ENCODE data around the gene UBXN2A. TPM values are rescaled to one million over a fixed set of nuclear protein-coding genes. Genes with fewer than 3 reads are reported as not detected.

The UBXN2A gene
- total RNA-seq, 1 donor from 2014 or later = 10.5 TPM

DNA sequence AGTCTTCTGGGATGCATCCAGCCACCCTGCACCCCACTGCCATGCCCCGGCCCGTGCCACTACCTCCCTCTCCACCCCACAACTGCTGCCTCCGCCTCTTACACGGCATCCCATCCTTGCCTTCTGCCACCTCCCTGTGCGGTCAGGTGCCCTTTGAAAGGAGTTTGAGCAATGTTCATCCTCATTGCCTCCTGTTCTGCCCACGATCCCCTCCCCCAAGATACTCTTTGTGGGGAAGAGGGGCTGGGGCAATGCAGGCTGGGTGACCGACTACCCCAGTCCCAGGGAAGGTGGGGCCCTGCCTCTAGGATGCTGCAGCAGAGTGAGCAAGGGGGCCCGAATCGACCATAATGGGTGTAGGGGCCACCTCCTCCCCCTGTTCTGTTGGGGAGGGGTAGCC, 78.0 kb downstream of the UBXN2A start:
- DNase-seq (ENCODE audit: low read depth) (no peak), FAIRE-seq (no peak)
- H3K27me3 ChIP-seq (ENCODE audit: control insufficient read depth, insufficient read depth, low read length) = no peaks in the 10 kb centered on the region
- TF ChIP-seq, protein P1, sequence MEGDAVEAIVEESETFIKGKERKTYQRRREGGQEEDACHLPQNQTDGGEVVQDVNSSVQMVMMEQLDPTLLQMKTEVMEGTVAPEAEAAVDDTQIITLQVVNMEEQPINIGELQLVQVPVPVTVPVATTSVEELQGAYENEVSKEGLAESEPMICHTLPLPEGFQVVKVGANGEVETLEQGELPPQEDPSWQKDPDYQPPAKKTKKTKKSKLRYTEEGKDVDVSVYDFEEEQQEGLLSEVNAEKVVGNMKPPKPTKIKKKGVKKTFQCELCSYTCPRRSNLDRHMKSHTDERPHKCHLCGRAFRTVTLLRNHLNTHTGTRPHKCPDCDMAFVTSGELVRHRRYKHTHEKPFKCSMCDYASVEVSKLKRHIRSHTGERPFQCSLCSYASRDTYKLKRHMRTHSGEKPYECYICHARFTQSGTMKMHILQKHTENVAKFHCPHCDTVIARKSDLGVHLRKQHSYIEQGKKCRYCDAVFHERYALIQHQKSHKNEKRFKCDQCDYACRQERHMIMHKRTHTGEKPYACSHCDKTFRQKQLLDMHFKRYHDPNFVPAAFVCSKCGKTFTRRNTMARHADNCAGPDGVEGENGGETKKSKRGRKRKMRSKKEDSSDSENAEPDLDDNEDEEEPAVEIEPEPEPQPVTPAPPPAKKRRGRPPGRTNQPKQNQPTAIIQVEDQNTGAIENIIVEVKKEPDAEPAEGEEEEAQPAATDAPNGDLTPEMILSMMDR (IDR thresholded peaks at IDR 0.05; ENCODE audit: insufficient read depth, low read length, severe bottlenecking) = no peak
- no peak overlapping the region for H3K4me3 ChIP-seq (ENCODE audit: low read depth, low read length)
- H3K36me3 ChIP-seq (ENCODE audit: control insufficient read depth, insufficient read depth, low read length) = no peaks in the 10 kb centered on the region

DNA sequence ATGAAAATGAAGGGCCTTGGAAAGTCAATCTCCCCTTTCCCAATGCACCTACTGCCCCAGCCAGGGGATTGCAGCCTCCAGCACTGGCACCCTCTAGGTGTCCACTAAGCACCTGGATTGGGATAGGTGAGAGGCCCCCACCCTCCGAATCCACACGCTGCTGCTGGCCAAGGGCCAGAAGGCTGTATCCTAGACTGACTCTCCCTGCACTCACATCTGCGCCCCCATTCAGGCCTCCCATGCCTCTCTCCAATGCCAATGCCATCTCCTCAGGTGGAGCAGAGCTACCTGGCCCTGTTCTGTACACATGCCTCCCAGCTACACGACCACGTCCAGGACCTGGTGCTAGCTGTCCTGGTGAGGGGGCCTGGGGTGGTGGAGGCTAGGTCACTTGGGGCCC, 79.5 kb downstream of the UBXN2A start:
- DNase-seq (ENCODE audit: low read depth) (no peak), FAIRE-seq (no peak)
- Histone ChIP-seq H3K36me3 (ENCODE audit: control insufficient read depth, insufficient read depth, low read length) (no peaks in the 10 kb centered on the region), H3K4me3 (ENCODE audit: low read depth, low read length) (no peak overlapping the region), H3K27me3 (ENCODE audit: control insufficient read depth, insufficient read depth, low read length) (no peaks in the 10 kb centered on the region)
- TF ChIP-seq, protein P1 (IDR thresholded peaks at IDR 0.05; ENCODE audit: insufficient read depth, low read length, severe bottlenecking) = no peak

DNA sequence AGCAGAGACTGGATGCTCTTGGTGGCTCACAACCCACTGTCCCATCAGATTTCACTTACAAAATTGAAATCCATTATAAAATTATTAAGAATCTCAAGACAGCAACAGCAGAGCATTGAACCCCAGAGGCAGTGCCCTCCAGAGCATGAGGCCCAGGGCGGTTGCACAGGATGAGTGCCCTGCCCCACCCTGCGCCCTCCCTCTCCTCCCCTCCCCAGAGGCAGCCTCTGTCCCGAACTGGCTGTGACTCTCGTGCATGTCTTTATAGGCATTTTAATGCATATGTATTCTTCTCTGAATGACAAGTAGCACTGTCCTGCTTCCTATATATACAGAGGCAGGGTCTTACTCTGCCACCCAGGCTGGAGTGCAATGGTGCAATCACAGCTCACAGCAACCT, 80.0 kb downstream of the UBXN2A start:
- TF ChIP-seq, protein P1 (IDR thresholded peaks at IDR 0.05; ENCODE audit: insufficient read depth, low read length, severe bottlenecking) = no peak
- Histone ChIP-seq H3K4me3 (ENCODE audit: low read depth, low read length) (no peak overlapping the region), H3K27me3 (ENCODE audit: control insufficient read depth, insufficient read depth, low read length) (no peaks in the 10 kb centered on the region), H3K36me3 (ENCODE audit: control insufficient read depth, insufficient read depth, low read length) (no peaks in the 10 kb centered on the region)
- FAIRE-seq (no peak), DNase-seq (ENCODE audit: low read depth) (no peak)

DNA sequence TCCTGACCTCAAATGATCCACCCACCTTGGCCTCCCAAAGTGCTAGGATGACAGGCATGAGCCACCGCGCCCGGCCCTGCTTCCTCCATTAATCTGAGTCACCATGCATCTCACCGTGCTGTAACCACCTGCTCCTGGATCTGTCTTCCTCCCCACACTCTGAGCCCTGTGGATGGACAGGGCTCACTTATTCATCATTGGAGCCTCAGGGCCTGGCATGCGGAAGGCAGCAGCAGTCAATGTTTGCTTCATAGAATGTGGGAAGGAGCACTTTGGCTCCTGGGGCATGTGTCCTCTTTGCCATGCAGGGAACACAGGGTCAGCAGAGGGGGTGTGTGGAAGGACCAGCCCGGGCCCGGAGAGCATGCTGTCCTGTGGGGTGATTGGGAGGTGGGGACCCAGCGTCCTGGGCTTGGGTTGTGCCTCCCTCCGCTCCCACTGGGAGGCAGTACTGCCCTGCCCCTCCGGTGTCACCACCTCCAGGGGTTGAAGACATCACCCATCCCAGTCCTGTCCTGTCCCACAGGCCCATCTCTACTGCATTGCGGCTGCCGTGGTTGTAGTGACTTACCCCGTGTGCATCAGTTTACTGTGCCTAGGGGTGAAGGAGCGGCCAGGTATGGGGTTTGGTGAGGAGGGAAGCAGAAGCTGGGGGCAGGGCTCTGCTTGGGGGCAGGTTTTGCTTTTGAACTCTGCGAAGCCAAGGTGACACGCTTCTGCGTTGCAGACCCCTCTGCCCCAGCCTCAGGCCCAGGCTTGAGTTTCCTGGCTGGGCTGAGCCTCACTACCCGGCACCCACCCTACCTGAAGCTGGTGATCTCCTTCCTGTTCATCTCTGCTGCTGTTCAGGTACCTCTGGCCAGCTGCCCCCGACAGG, 81.1 kb downstream of the UBXN2A start:
- Histone ChIP-seq H3K36me3 (ENCODE audit: control insufficient read depth, insufficient read depth, low read length) (no peaks in the 10 kb centered on the region), H3K27me3 (ENCODE audit: control insufficient read depth, insufficient read depth, low read length) (no peaks in the 10 kb centered on the region), H3K4me3 (ENCODE audit: low read depth, low read length) (no peak overlapping the region)
- TF ChIP-seq, protein P1 (IDR thresholded peaks at IDR 0.05; ENCODE audit: insufficient read depth, low read length, severe bottlenecking) = peak; percentile 38
- peak; percentile 89 for FAIRE-seq
- peak; percentile 86 for DNase-seq (ENCODE audit: low read depth)

DNA sequence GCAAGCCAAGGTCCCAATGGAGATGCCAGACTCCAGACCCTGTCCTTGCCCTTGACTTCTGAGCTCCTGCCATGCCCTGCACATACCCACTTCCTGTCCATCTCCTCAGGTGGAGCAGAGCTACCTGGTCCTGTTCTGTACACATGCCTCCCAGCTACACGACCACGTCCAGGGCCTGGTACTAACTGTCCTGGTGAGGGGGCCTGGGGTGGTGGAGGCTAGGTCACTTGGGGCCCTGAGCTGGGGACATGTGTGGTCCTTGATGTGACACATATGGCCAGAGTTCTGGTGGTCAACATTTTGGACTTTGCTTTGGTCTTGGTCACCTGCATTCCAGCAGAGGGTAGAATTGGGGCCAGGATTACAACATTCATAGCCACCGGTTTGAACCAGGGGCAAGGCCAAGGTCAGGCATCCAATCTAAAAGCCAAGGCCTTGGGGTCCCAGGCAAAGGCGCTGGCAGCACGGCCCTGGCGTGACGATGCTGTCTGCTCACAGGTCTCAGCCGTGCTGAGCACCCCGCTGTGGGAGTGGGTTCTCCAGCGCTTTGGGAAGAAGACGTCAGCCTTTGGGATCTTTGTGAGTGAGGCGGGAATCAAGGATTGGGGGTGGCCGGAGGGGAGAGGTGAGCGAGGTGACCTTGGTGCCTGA, 82.2 kb downstream of the UBXN2A start:
- H3K36me3 ChIP-seq (ENCODE audit: control insufficient read depth, insufficient read depth, low read length) = no peaks in the 10 kb centered on the region
- no peak overlapping the region for H3K4me3 ChIP-seq (ENCODE audit: low read depth, low read length)
- FAIRE-seq = peak; percentile 18
- TF ChIP-seq, protein P1 (IDR thresholded peaks at IDR 0.05; ENCODE audit: insufficient read depth, low read length, severe bottlenecking) = no peak
- H3K27me3 ChIP-seq (ENCODE audit: control insufficient read depth, insufficient read depth, low read length) = no peaks in the 10 kb centered on the region
- no peak for DNase-seq (ENCODE audit: low read depth)

Measured in bronchial epithelial cell (primary cell).